ENCODE results near the gene PCNX3. TPM values are rescaled to one million over a fixed set of nuclear protein-coding genes. Genes with fewer than 3 reads are reported as not detected.

Gene PCNX3
- total RNA-seq, 1 donor from 2014 or later: 67.8 TPM

GRCh38 chr11:65596520-65596919 lies 19.1 kb upstream of the PCNX3 start:
- no peak for DNase-seq (ENCODE audit: extremely low read depth, low read depth, low spot score)

GRCh38 chr11:65598258-65598699 lies 17.3 kb upstream of the PCNX3 start:
- DNase-seq (ENCODE audit: extremely low read depth, low read depth, low spot score): no peak

GRCh38 chr11:65599216-65599954 lies 16.2 kb upstream of the PCNX3 start:
- no peak for DNase-seq (ENCODE audit: extremely low read depth, low read depth, low spot score)

GRCh38 chr11:65599955-65600246 lies 15.7 kb upstream of the PCNX3 start:
- DNase-seq (ENCODE audit: extremely low read depth, low read depth, low spot score): no peak

GRCh38 chr11:65604258-65604657 lies 11.3 kb upstream of the PCNX3 start:
- no peak for DNase-seq (ENCODE audit: extremely low read depth, low read depth, low spot score)

GRCh38 chr11:65606876-65607613 lies 8.5 kb upstream of the PCNX3 start:
- peak; percentile 47 for DNase-seq (ENCODE audit: extremely low read depth, low read depth, low spot score)

- DNase-seq (ENCODE audit: extremely low read depth, low read depth, low spot score): no peak
These were observed 7.8 kb upstream of the PCNX3 start for GRCh38 chr11:65607614-65608426.

GRCh38 chr11:65609229-65609628 lies 6.3 kb upstream of the PCNX3 start:
- no peak for DNase-seq (ENCODE audit: extremely low read depth, low read depth, low spot score)

GRCh38 chr11:65609665-65610064 lies 5.9 kb upstream of the PCNX3 start:
- DNase-seq (ENCODE audit: extremely low read depth, low read depth, low spot score): no peak

- DNase-seq (ENCODE audit: extremely low read depth, low read depth, low spot score): no peak
These were observed 5.2 kb upstream of the PCNX3 start for GRCh38 chr11:65610404-65610803.

GRCh38 chr11:65611028-65611757 lies 4.4 kb upstream of the PCNX3 start:
- peak; percentile 22 for DNase-seq (ENCODE audit: extremely low read depth, low read depth, low spot score)

GRCh38 chr11:65611758-65612603 lies 3.6 kb upstream of the PCNX3 start:
- DNase-seq (ENCODE audit: extremely low read depth, low read depth, low spot score): peak; percentile 29

GRCh38 chr11:65612691-65613090 lies 2.9 kb upstream of the PCNX3 start:
- no peak for DNase-seq (ENCODE audit: extremely low read depth, low read depth, low spot score)

- no peak for DNase-seq (ENCODE audit: extremely low read depth, low read depth, low spot score)
These were observed 2.3 kb upstream of the PCNX3 start for GRCh38 chr11:65613091-65613928.

- DNase-seq (ENCODE audit: extremely low read depth, low read depth, low spot score): no peak
These were observed 486 bp downstream of the PCNX3 start for GRCh38 chr11:65615950-65616574.

- no peak for DNase-seq (ENCODE audit: extremely low read depth, low read depth, low spot score)
These were observed 1.0 kb downstream of the PCNX3 start for GRCh38 chr11:65616575-65617001.

- DNase-seq (ENCODE audit: extremely low read depth, low read depth, low spot score): no peak
These were observed 1.7 kb downstream of the PCNX3 start for GRCh38 chr11:65617136-65617850.

Data from glomerular endothelial cell (primary cell).